Activated naive CD4-positive, alpha-beta T cell treated with anti-CD3 and anti-CD28 coated beads, Interleukin-2, amount 50 U/mL, for 16 hours (primary cell): ENCODE results near the gene MYLK2.
"Not testable (repeated sequence)": the region's sequence is repeated elsewhere in the genome, so short reads cannot be mapped to it uniquely, and the experiment has no call there.

Source experiments
- DNase-seq: peaks from one replicate; pipeline ENCODE4 v3.0.0-alpha.2; 2020

The MYLK2 gene

GRCh38 chr20:31819083-31819784, at the start of gene MYLK2:
Gene MYLK2 (plus strand): TSS chr20:31819356. CDS start chr20:31819581, 225 bp downstream.
- no peak for DNase-seq

- no peak for DNase-seq
Observed at GRCh38 chr20:31769681-31770080, 49.5 kb upstream of the MYLK2 start.

- no peak for DNase-seq
Observed at GRCh38 chr20:31770243-31770642, 48.9 kb upstream of the MYLK2 start.

- no peak for DNase-seq
Observed at GRCh38 chr20:31774408-31774807, 44.7 kb upstream of the MYLK2 start.

- no peak for DNase-seq
Observed at GRCh38 chr20:31780839-31781238, 38.3 kb upstream of the MYLK2 start.

GRCh38 chr20:31781945-31782344, 37.2 kb upstream of the MYLK2 start:
- no peak for DNase-seq

GRCh38 chr20:31784354-31785044, 34.7 kb upstream of the MYLK2 start:
- no peak for DNase-seq

GRCh38 chr20:31785089-31785488, 34.1 kb upstream of the MYLK2 start:
- no peak for DNase-seq

- no peak for DNase-seq
Observed at GRCh38 chr20:31788578-31788977, 30.6 kb upstream of the MYLK2 start.

- DNase-seq = no peak
Observed at GRCh38 chr20:31790401-31790800, 28.8 kb upstream of the MYLK2 start.

- no peak for DNase-seq
Observed at GRCh38 chr20:31797364-31797763, 21.8 kb upstream of the MYLK2 start.

GRCh38 chr20:31801508-31801907, 17.6 kb upstream of the MYLK2 start:
- DNase-seq = no peak

GRCh38 chr20:31803552-31804291, 15.4 kb upstream of the MYLK2 start:
- DNase-seq = no peak

GRCh38 chr20:31806564-31807355, 12.4 kb upstream of the MYLK2 start:
- DNase-seq = no peak

GRCh38 chr20:31808481-31808880, 10.7 kb upstream of the MYLK2 start:
- no peak for DNase-seq

- DNase-seq = no peak
Observed at GRCh38 chr20:31809661-31810060, 9.5 kb upstream of the MYLK2 start.

GRCh38 chr20:31811198-31811597, 8.0 kb upstream of the MYLK2 start:
- no peak for DNase-seq

GRCh38 chr20:31811796-31812728, 7.1 kb upstream of the MYLK2 start:
- no peak for DNase-seq

- DNase-seq = no peak
Observed at GRCh38 chr20:31813611-31814010, 5.5 kb upstream of the MYLK2 start.

GRCh38 chr20:31814142-31814541, 5.0 kb upstream of the MYLK2 start:
- not testable (repeated sequence) for DNase-seq

GRCh38 chr20:31815408-31816188, 3.6 kb upstream of the MYLK2 start:
- no peak for DNase-seq
